GM19467 (cell line): ENCODE measurements around the gene ACAT2.
A peak's percentile ranks its signal among the peaks of the same experiment; 100 is the strongest.
"Not testable (repeated sequence)": the region's sequence is repeated elsewhere in the genome, so short reads cannot be mapped to it uniquely, and the experiment has no call there.

Source experiments
- ATAC-seq: cut with Tn5 transposase; IDR thresholded peaks from one replicate; pipeline ENCODE4 v1.9.1; 2021; ENCODE audit warnings: mild to moderate bottlenecking, moderate library complexity; ENCODE audit not compliant: unreplicated experiment

The ACAT2 gene

GRCh38 chr6:159729598-159730331, 32.1 kb upstream of the ACAT2 start:
- ATAC-seq = no peak

GRCh38 chr6:159730332-159730676, 31.5 kb upstream of the ACAT2 start:
- no peak for ATAC-seq

GRCh38 chr6:159732550-159732949, 29.3 kb upstream of the ACAT2 start:
- ATAC-seq = not testable (repeated sequence)

DNA sequence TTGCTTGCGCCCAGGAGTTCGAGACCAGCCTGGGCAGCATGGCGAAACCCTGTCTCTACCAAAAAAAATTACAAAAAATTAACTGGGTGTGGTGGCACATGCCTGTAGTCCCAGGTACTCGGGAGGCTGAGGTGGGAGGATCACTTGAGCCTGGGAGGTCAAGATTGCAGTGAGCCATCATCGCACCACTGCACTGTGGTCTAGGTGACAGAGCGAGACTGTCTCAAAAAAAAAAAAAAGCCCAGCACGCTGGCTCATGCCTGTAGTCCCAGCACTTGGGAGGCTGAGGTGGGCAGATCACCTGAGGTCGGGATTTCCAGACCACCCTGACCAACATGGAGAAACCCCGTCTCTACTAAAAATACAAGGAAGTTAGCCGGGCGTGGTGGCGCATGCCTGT, 28.4 kb upstream of the ACAT2 start:
- ATAC-seq = not testable (repeated sequence)

- no peak for ATAC-seq
Measured at GRCh38 chr6:159736908-159737307, 24.9 kb upstream of the ACAT2 start.

DNA sequence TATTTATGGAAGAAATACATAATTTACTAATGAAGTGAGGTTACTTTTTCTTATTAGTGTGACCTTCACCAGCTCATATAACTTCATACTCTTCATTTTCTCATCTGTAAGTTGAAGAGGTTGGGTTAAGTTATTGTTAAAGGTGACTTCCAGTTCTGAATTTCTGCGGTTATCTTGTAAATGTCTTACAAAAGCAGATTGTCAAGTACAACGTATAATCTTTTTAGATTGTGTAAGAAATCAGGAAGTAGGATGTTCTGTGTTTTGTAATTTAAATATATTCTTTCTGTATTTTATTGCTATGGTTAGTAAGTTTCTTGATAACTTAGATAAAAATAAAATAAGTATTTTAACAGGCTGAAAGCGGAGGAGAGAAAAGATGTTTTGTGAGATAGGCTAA, 22.5 kb upstream of the ACAT2 start:
- ATAC-seq = no peak

DNA sequence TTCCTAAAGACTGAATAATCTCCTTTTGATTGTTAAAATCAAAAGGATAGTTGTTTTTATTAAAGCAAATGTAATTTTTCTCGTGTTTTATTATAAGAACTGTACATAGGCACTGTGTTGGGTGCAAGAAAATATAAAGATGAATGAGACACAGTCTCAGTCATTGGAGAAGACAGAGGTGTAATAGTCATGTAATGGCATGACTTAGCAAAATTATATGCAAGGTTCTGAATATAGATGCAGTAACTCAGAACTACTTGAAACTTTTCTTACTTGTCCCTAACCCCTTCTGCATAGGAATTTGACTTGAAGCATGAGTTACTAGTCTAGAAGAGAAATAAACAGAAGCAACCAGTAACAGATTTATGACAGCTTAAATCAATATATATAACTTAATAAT, 19.7 kb upstream of the ACAT2 start:
- ATAC-seq = no peak

DNA sequence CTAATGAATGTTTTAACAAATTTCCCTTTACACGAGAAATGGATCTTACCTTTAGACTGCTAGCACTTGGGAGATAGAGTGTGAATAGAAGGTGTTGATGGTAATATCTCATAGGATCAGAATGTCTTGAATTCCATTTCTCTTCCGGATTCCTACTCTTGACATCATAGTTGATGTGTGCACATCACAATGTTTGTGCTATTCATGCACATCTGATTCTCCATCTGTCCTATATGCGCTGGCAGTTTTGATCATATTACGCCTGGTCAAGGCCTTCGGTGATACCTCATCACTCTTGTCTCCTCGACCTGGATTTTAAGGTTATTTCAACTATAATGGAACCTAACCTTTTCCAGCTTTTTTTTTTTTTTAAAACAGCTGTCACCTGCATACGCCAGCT, 16.8 kb upstream of the ACAT2 start:
- ATAC-seq = no peak

DNA sequence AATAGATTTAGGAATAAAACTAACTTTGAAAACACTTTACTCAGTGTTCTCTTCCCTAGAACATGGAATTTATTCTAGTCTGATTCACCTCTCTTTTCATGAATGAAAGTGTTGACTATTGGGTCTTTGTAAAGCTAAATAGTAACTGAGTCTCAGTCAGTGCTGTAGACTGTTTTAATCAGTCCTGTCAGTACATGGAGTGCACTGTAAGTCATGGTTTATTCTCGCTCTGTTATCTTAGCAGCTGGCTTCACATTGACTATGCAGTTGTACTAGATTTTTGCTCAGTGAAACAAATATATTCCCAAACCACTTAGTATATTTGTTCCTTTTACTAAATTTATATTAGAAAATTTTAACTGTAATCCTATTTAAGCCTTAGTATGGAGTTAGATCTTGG, 15.1 kb upstream of the ACAT2 start:
- no peak for ATAC-seq

GRCh38 chr6:159748127-159748526, 13.7 kb upstream of the ACAT2 start:
- not testable (repeated sequence) for ATAC-seq

- no peak for ATAC-seq
Measured at GRCh38 chr6:159751448-159751847, 10.4 kb upstream of the ACAT2 start.

DNA sequence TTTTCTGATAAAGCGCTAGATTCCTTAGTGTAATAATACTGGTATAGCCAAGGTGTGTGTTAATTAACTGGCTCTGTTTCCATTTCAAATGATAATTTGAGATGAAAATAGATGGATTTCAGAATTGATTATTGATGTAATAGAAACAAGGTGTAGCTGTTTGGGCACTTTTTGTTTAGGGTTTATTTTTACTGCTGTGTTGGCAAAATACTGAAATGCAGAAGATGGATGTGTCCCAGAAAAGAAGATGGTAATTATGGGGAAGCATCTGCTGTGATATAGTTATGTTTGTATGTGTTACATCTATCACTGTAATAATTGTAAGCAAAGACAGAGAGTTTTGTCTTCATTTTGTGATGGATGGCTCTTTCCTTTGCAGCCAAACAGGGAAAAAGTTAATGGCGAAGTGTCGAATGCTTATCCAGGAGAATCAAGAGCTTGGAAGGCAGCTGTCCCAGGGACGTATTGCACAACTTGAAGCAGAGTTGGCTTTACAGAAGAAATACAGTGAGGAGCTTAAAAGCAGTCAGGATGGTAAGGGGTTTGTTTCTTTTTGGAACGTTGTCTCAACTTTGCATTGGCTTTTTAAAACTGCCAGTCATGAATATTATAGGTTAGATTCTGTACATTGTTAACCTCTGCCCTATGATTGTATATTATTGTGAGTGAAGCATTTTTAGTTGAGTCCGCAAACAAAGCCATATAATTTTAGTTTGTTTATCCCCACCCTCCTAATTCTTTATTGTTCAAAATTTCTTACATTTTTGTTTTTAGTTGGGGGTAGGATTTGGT, 8.6 kb upstream of the ACAT2 start:
- no peak for ATAC-seq

- ATAC-seq = no peak
Measured at GRCh38 chr6:159754401-159754800, 7.4 kb upstream of the ACAT2 start.

DNA sequence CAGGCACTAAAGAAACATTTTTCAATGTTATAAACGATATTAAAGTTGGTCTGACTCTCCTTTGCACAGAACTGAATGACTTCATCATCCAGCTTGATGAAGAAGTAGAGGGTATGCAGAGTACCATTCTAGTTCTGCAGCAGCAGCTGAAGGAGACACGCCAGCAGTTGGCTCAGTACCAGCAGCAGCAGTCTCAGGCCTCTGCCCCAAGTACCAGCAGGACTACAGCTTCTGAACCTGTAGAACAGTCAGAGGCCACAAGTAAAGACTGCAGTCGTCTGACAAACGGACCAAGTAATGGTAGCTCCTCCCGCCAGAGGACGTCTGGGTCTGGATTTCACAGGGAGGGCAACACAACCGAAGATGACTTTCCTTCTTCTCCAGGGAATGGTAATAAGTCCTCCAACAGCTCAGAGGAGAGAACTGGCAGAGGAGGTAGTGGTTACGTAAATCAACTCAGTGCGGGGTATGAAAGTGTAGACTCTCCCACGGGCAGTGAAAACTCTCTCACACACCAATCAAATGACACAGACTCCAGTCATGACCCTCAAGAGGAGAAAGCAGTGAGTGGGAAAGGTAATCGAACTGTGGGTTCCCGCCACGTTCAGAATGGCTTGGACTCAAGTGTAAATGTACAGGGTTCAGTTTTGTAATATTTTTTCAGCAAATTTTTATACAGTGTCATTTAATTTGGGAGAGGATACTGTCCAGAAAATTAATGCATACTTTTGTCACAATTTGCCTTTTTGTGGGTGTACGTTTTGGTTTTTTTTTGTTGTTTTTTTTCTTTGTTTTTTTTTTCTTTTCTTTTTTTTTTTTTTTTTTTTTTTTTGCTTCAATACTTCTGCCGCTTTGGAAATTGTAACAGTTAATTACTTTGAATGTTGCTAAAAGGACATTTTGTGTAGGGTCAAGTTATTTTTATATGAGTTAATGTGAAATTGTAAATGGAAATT, 6.6 kb upstream of the ACAT2 start:
- no peak for ATAC-seq

DNA sequence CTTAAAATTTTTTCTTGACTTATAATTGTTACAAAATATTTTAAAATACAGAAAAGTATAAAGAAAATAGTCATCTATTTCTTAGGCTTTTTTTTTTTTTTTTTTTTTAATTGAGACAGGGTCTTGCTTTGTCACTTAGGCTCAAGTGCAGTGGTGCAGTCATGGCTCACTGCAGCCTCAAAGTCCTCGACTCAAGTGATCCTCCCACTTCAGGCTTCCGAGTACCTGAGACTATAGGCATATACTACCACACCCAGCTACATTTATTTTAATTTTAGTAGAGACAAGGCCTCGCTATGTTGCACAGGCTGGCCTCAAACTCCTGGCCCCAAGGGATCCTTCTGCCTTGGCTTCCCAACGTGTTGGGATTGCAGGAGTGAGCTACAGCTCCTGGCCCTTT, 5.3 kb upstream of the ACAT2 start:
- no peak for ATAC-seq

- no peak for ATAC-seq
Measured at GRCh38 chr6:159758031-159759001, 3.5 kb upstream of the ACAT2 start.

GRCh38 chr6:159759645-159760044, 2.2 kb upstream of the ACAT2 start:
- ATAC-seq = no peak

- no peak for ATAC-seq
Measured at GRCh38 chr6:159760602-159761057, 1.2 kb upstream of the ACAT2 start.

DNA sequence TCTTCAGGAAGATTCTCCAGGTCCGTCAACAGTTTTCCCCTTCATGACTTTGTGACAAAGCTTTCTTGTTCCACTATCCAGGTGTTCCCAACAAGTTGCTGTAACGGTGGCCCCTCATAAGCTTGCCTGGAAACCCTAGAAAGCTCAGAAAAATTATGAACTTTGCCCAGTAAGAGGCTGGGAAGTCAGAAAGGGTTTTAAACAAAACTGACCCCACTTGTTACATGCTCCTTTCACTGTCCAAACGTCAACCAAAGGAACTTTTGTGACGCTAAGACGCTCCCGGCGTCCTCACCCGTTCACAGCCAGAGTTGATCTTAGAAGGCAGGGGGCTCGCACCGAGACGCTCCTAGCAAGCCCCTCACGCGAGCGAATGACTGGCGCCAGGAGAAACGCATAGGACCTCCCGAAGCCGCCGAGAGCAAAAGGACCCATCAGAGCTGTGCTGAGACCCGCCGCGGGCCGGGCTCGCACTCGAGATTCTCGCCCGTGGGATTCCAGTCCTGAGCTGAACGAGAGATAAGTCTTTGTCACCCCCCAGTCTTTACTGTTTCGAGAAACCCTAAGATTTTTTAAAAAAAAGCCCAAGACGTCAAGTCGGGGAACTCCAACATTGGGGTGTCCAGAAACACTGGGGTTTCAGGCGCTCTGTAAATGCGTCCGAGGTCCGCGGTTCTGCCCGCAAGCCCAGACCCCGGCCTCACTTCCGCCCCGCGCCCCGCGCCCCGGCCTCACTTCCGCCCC, 544 bp upstream of the ACAT2 start:
- ATAC-seq = peak; percentile 0
